ENCODE data around the gene GALNT1.

- TF ChIP-seq EZH2 (IDR thresholded peaks at IDR 0.05; ENCODE audit: borderline replicate concordance, low read depth, low read length, poor library complexity, severe bottlenecking) (no peak), CTCF (conservative IDR thresholded peaks at IDR 0.05; ENCODE audit: low read depth, low read length) (no peak)
These were observed 38.4 kb downstream of the GALNT1 start for GRCh38 chr18:35619941-35620340.
